Measurements from ENCODE around the gene RTP5. TPM values are rescaled to one million over a fixed set of nuclear protein-coding genes. Genes with fewer than 3 reads are reported as not detected.

Gene RTP5
- total and polyA plus RNA-seq, 2 of the 8 experiments (the other 6 are each of a cell fraction or from before 2014, with no cell fraction given): not detected

- Histone ChIP-seq H3K23ac (ENCODE audit: insufficient read length) (no peak overlapping the region), H2BK12ac (ENCODE audit: low read depth, low read length) (no peak overlapping the region), H3K27me3 (replicated peaks in 1 of 4; ENCODE audit: control insufficient read depth in 3 of 4, extremely low read depth in 1 of 4, insufficient read depth in 3 of 4, low read length in 3 of 4) (no peaks in the 10 kb centered on the region), H3K14ac (ENCODE audit: insufficient read length) (no peak overlapping the region), H3K56ac (replicated peaks; ENCODE audit: insufficient read length, low read depth, low read length) (no peak overlapping the region), H3K4me1 (replicated peaks in 1 of 4; ENCODE audit: control insufficient read depth in 3 of 4, insufficient read depth in 4 of 4, low read length in 3 of 4) (peaks cover 0 to under 1% (median 0%) of the 10 kb centered on the region in 4 experiments; a peak in 1 of 7 replicates), H3K23me2 (ENCODE audit: low read depth, low read length) (no peaks in the 10 kb centered on the region), H4K8ac (ENCODE audit: extremely low read depth, insufficient read depth, low read length) (no peak overlapping the region), H3K79me2 (ENCODE audit: control insufficient read depth in 1 of 2, insufficient read depth in 2 of 2, low read length in 2 of 2) (no peaks in the 10 kb centered on the region), H2BK15ac (ENCODE audit: low read length) (no peak overlapping the region), H2BK5ac (ENCODE audit: low read depth, low read length) (no peak overlapping the region), H3K79me1 (ENCODE audit: low read depth, low read length) (no peaks in the 10 kb centered on the region), H4K91ac (replicated peaks; ENCODE audit: insufficient read length, low read length) (no peak overlapping the region), H3K4me3 (ENCODE audit: extremely low read depth in 1 of 4, insufficient read depth in 2 of 4, low read depth in 3 of 4, low read length in 4 of 4) (no peak overlapping the region), H3K9ac (replicated peaks in 1 of 4; ENCODE audit: extremely low read depth in 1 of 4, low read depth in 3 of 4, low read length in 3 of 4) (no peak overlapping the region), H3K27ac (ENCODE audit: low read depth, low read length) (no peak overlapping the region), H3K36me3 (ENCODE audit: control insufficient read depth in 2 of 4, insufficient read depth in 4 of 4, low read length in 3 of 4) (no peaks in the 10 kb centered on the region), H2AK5ac (ENCODE audit: low read depth, low read length) (no peak overlapping the region), H2BK120ac (replicated peaks; ENCODE audit: low read depth, low read length) (no peak overlapping the region), H3K18ac (ENCODE audit: extremely low read depth, low read length) (no peak overlapping the region), H3K9me3 (ENCODE audit: insufficient read depth in 2 of 2, low read depth in 1 of 2, low read length in 1 of 2) (peaks cover 7 to 18% of the 10 kb centered on the region in 2 experiments; a peak in 3 of 4 replicates), H2AFZ (ENCODE audit: low read length) (no peak overlapping the region), H4K20me1 (replicated peaks in 1 of 2; ENCODE audit: control insufficient read depth in 1 of 2, insufficient read depth in 2 of 2, low read length in 2 of 2) (no peaks in the 10 kb centered on the region), H3K4ac (replicated peaks; ENCODE audit: insufficient read length, low read depth, low read length) (no peak overlapping the region), H3K4me2 (ENCODE audit: insufficient read depth in 1 of 2, low read depth in 2 of 2, low read length in 2 of 2) (no peak overlapping the region), H4K5ac (ENCODE audit: insufficient read length, low read depth, low read length) (no peak overlapping the region), H2BK20ac (ENCODE audit: low read length) (no peak overlapping the region)
- no peak for DNase-seq (ENCODE audit: low read depth in 1 of 2, low spot score in 2 of 2)
- 88% methylated on average over 30 of the region's 38 CpGs; no CpG with 5 or more reads in 1 of the 2 experiments for WGBS, 2 experiments (ENCODE audit: extremely low coverage in 1 of 2, insufficient coverage in 1 of 2, insufficient read length in 1 of 2, insufficient replicate concordance in 2 of 2, low coverage in 1 of 2, low lambda C conversion rate in 2 of 2, missing lambda C conversion rate in 1 of 2)
- TF ChIP-seq RBBP5 (IDR thresholded peaks at IDR 0.05; ENCODE audit: borderline replicate concordance, low read depth, low read length) (no peak), TBP (IDR thresholded peaks at IDR 0.05; ENCODE audit: low read depth, low read length) (no peak), SRF (IDR thresholded peaks at IDR 0.05; ENCODE audit: low read depth, low read length) (no peak), RAD21 (IDR thresholded peaks at IDR 0.05 in 1 of 2, conservative IDR thresholded peaks at IDR 0.05 in 1 of 2; ENCODE audit: low read depth in 2 of 2, low read length in 2 of 2) (no peak), ASH2L (IDR thresholded peaks at IDR 0.05; ENCODE audit: low read length) (no peak), GABPA (IDR thresholded peaks at IDR 0.05; ENCODE audit: borderline replicate concordance, insufficient read depth, low read length) (no peak), SUZ12 (IDR thresholded peaks at IDR 0.05; ENCODE audit: low read length) (no peak), E2F6 (IDR thresholded peaks at IDR 0.05) (no peak), CREB1 (IDR thresholded peaks at IDR 0.05) (no peak), GTF2F1 (IDR thresholded peaks at IDR 0.05; ENCODE audit: borderline replicate concordance, low read depth, low read length) (no peak), CHD2 (IDR thresholded peaks at IDR 0.05; ENCODE audit: low read length) (no peak), SP4 (IDR thresholded peaks at IDR 0.05; ENCODE audit: low read length) (no peak)
- POLR2A ChIA-PET (ENCODE audit: partially characterized antibody): no interaction called here
- no peak for FAIRE-seq
- CTCF ChIA-PET (ENCODE audit: partially characterized antibody): no interaction called here
Measured at GRCh38 chr2:241871538-241872312, 2.2 kb downstream of the RTP5 start.
